Thoracic aorta (tissue), 2 donors: ENCODE results near the gene SPP2. TPM values are rescaled to one million over a fixed set of nuclear protein-coding genes. Genes with fewer than 3 reads are reported as not detected.

Source experiments
- ATAC-seq: fragments of 150-250 bp; one replicate; pipeline ENCODE4 v1.8.0; 2017; ENCODE audit warnings: low read depth; ENCODE audit not compliant: insufficient number of reproducible peaks, low FRiP score
- DNase-seq: peaks from one replicate; pipeline ENCODE4 v3.0.0-alpha.2; 2020; ENCODE audit warnings: low spot score
- H3K27ac ChIP-seq, 2 donors: fragments of 200-600 bp; sonication (generic); 1 replicate in 1 of 2; 2 replicates in 1 of 2; pipeline ENCODE4 v1.5.1; 2016; ENCODE audit warnings: mild to moderate bottlenecking in 2 of 2, moderate library complexity in 2 of 2
- H3K27me3 ChIP-seq: fragments of 200-600 bp; sonication (generic); replicated peaks from 2 replicates; pipeline ENCODE4 v1.6.0; 2016; ENCODE audit warnings: mild to moderate bottlenecking; ENCODE audit not compliant: insufficient read depth
- H3K36me3 ChIP-seq: fragments of 200-600 bp; sonication (generic); one replicate; pipeline ENCODE4 v1.5.1; 2016
- H3K4me1 ChIP-seq, 2 donors: fragments of 200-600 bp; sonication (generic); 1 replicate in 1 of 2; 2 replicates in 1 of 2; pipeline versions ENCODE4 v1.5.1 to v1.6.0; 2016; ENCODE audit warnings: low read depth in 2 of 2, mild to moderate bottlenecking in 1 of 2; ENCODE audit not compliant: control insufficient read depth in 1 of 2
- H3K4me3 ChIP-seq: fragments of 200-600 bp; sonication (generic); 2 replicates; pipeline ENCODE4 v1.5.1; 2016; ENCODE audit warnings: mild to moderate bottlenecking
- H3K9me3 ChIP-seq: fragments of 200-600 bp; sonication (generic); 2 replicates; pipeline ENCODE4 v1.5.1; 2016
- total RNA-seq, 2 donors: library from RNA; depleted of rRNA; stranded (reverse); fragments of >200 nt; gene quantifications; one replicate each; pipeline versions ENCODE4 v1.1.0 to v1.2.3, GENCODE V29; 2016
- TF ChIP-seq, protein P1 (sequence below): fragments of 200-600 bp; sonication (generic); IDR thresholded peaks from one replicate; pipeline ENCODE4 v1.5.1; 2019; ENCODE audit warnings: antibody characterized with exemption

Gene SPP2
- total RNA-seq, 2 donors from 2014 or later = not detected

DNA sequence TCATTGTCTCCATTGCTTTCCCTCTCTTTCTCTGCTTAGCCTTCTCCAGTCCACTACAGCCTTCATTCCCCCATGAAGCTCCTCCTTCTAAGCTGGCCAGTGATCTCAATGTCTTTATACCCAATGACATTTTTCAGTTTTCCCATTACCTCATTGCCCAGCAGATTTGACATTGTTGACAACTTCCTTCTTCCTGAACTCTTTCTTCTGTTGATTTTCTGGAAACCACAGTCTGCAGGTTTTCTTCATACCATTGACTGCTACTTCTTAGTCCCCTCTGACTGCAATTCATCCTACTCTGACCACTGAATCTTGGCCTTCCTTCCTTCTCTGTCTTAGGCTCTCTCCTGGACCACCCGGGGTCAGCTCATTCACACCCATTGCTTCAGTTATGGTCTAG is 22.9 kb upstream of the SPP2 start:
- Histone ChIP-seq H3K4me1 (peaks cover 0 to 2% of the 10 kb centered on the region in 2 donors), H3K4me3 (no peak overlapping the region), H3K27ac (no peak overlapping the region), H3K36me3 (no peaks in the 10 kb centered on the region), H3K27me3 (no peaks in the 10 kb centered on the region), H3K9me3 (no peaks in the 10 kb centered on the region)
- DNase-seq (no peak), ATAC-seq (no peak)
- TF ChIP-seq, protein P1, sequence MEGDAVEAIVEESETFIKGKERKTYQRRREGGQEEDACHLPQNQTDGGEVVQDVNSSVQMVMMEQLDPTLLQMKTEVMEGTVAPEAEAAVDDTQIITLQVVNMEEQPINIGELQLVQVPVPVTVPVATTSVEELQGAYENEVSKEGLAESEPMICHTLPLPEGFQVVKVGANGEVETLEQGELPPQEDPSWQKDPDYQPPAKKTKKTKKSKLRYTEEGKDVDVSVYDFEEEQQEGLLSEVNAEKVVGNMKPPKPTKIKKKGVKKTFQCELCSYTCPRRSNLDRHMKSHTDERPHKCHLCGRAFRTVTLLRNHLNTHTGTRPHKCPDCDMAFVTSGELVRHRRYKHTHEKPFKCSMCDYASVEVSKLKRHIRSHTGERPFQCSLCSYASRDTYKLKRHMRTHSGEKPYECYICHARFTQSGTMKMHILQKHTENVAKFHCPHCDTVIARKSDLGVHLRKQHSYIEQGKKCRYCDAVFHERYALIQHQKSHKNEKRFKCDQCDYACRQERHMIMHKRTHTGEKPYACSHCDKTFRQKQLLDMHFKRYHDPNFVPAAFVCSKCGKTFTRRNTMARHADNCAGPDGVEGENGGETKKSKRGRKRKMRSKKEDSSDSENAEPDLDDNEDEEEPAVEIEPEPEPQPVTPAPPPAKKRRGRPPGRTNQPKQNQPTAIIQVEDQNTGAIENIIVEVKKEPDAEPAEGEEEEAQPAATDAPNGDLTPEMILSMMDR = no peak

DNA sequence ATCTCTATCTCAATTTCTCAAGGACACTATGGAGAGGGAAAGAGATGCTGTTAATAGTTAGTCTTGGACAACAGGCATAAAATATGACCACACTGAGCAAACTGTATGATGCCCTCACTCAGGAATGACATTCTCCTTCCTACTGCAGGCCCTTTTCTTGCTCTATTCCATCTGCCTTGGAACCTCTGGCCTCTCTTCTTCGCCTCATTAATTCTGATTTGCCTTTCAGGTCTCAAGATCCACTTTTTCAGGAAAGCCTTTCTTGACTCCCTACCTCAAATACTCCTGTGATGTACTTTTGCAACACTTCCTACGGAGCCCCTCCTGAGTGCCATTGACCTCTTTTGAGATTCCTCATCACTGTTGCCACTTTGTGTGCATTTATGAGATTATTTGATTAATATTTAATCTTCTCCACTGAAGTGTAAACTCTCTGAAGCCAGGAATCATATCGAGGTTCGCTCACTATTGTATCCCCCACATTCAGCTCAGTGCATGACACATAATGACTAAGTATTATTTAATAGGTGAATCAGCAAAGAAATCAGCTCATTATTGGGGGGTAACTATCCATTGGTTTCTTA is 21.3 kb upstream of the SPP2 start:
- no peak overlapping the region for H3K27ac ChIP-seq
- TF ChIP-seq, protein P1 = no peak
- H3K9me3 ChIP-seq = no peaks in the 10 kb centered on the region
- no peak overlapping the region for H3K4me3 ChIP-seq
- ATAC-seq = no peak
- no peaks in the 10 kb centered on the region for H3K27me3 ChIP-seq
- H3K36me3 ChIP-seq = no peaks in the 10 kb centered on the region
- DNase-seq = no peak
- H3K4me1 ChIP-seq = peaks cover 0 to 2% of the 10 kb centered on the region in 2 donors

DNA sequence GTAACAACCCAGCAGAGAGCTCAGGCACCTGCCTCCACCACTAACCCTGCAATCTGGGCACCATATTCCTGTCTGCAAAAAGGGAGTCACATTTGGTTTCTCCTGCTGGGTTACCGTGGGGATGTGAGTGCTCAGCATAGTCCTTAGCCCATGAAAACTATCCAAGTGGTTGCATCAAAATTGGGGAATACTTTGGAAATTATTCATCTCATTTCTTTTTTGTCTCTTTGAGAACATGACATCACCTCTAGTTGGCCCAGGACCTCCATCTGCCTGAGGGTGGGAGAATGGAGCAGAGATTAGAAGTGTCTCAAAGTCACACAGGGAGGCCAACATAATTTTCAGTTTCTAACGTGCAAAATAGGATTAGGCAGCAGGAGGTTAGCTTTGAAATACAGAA is 19.3 kb upstream of the SPP2 start:
- ATAC-seq = no peak
- TF ChIP-seq, protein P1 = no peak
- Histone ChIP-seq H3K27me3 (no peaks in the 10 kb centered on the region), H3K4me1 (no peaks in the 10 kb centered on the region), H3K36me3 (no peaks in the 10 kb centered on the region), H3K9me3 (no peaks in the 10 kb centered on the region), H3K4me3 (no peak overlapping the region), H3K27ac (no peak overlapping the region)
- DNase-seq = no peak

DNA sequence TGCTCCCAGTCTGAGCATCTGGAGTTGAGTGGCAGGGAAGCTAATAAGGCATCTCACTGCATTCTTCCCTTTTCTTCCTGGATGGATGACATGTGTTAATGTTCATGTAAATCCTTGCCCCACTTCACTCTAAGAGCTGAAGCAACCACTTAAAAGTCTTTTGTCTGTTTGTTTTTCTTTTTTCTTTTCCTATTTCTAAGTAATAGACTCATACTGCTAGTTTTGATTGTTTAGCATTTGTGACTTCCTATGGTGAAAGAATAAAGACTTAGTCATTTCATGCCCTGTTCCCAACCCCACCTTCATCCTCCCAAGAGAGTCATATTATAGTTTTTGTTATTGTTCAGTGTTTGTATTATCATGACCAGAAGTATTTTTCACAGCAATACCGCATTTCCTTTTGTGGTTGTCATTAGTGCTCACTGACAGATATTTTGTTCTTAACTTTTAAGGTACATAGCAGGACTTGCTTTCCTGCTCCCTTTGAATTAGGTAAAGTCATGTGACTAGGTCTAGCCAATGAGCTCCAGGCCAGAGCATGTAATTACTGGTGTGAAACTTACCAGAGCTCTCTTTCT is 18.1 kb upstream of the SPP2 start:
- Histone ChIP-seq H3K9me3 (no peaks in the 10 kb centered on the region), H3K4me1 (no peaks in the 10 kb centered on the region), H3K27ac (no peak overlapping the region), H3K4me3 (no peak overlapping the region), H3K36me3 (no peaks in the 10 kb centered on the region), H3K27me3 (no peaks in the 10 kb centered on the region)
- ATAC-seq = no peak
- DNase-seq = no peak
- TF ChIP-seq, protein P1 = no peak

DNA sequence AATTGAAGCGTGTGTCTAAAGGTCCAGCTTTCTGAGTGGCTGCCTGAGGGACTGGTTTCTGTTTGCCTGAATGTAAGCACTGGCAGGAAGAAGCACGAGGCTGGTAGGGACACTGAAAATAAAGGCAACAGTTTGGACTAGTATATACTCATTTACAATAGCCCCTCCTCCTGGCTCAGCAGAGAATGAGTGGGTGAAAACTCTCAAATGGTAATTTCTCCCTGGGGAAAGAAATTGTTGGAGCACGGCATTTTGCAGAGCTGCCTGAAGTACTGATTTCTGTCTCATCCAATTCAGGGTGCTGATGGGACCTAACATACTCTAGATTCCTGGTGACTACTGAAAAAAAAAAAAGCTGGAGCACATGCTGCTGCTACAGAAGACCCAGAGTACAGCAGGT is 17.3 kb upstream of the SPP2 start:
- Histone ChIP-seq H3K27me3 (no peaks in the 10 kb centered on the region), H3K36me3 (no peaks in the 10 kb centered on the region), H3K4me1 (no peaks in the 10 kb centered on the region), H3K27ac (no peak overlapping the region), H3K4me3 (no peak overlapping the region), H3K9me3 (no peaks in the 10 kb centered on the region)
- no peak for DNase-seq
- TF ChIP-seq, protein P1 = no peak
- ATAC-seq = no peak
